Germinal center (tissue), 1 donor: Measurements from ENCODE around the gene AQP4.

Experiments
- DNase-seq: peaks from one replicate; pipeline ENCODE4 v3.0.0; 2012; ENCODE audit warnings: mixed read lengths, low spot score

Gene AQP4

DNA sequence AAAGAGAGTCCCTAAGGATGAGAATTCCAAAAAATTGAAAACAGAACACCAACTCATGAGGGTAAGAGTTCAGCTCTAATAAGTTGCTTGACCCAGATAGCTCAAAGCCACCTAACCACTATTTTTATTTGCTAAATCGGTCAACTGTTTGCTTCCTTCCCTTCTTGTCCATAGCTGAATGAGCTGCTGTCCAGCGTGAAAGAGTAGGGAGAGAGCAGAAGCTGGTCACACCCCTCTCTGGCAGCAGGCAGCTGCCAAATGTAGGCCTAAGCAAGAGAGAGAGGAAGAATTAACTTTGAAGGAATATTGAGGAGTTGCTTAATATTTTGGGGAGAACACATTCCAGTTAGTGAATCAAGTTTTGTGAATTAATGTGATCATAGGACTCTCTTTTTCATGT lies 25.9 kb downstream of the AQP4 start:
- DNase-seq = no peak

DNA sequence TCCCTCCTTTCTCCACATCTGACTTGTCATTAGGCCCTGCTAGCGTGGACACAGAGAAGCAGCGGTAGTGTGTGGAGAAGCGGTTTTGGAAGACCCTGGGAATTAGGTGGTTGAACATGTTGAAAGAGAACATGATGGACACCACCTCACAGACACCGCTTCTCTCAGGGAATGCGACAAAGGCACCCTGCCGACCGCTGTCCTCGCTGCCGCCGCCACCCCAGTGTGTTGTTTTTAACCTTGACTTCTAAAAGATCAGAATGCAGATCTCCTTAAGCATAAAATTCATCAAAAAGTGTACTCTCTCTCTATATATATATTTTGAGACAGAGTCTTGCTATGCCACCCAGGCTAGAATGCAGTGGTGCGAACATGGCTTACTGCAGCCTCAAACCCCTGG lies 33.2 kb downstream of the AQP4 start:
- no peak for DNase-seq

DNA sequence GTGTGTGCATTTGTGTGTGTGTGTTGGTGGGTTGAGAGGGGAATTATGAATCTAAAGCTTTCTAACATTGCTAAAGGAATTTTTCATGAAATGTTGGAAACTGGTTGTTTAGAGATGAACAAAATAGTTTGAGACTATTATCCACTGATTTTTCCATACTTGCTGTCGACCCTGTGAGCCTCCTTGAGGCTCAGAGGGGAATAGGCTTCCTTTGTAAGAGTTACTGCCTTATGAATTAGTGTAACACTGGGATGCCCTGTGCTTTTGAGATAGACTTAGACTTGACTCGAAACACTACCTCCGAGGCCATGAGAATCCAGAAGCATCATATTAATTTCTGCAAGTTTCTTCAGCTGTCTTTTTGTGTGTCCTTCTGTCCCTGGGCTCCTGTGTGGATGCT lies 37.9 kb downstream of the AQP4 start:
- no peak for DNase-seq

DNA sequence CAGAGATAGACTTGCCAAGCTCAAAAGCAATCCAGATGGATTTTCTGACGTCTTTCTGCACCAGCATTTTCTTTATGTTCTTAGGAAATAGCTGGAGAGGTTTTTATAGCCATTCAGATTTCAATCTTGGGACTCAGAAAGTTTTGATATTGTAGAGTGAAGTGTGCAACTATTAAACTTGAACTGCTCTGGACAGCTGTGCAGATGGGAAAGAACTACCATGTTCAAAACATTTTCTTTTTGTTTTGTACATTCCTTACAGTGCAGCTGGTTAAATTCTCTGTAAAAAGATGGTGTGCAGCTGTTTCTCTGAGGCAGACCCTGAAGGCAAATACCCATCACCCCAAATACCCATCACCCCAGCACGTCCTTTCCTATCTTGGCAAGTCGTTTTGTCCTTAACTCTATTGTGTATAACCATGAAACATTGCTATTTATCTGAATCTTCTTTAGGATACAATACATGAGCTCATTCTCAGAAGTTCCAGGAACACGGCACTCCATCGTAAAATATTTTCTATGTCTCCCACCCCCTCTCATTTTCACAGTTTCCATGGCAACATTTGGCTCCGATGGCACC lies 38.8 kb downstream of the AQP4 start:
- DNase-seq = no peak

DNA sequence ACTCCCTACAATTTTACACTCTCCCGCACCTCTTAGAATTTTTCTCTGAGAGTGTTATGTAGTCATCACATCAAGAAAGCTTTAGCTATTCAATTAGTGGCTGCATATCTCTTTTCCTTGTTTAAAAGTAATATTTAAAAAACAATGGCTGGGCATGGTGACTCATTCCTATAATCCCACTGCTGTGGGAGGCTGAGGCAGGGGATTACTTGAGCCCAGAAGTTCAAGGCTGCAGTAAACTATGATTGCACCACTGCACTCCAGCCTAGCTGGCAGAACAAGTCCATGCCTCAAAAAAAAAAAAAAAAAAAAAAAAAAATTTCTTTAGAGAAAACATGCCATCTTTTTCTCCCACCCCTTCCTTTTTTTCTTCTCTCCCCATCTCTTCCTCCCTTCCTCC lies 44.3 kb downstream of the AQP4 start:
- no peak for DNase-seq

DNA sequence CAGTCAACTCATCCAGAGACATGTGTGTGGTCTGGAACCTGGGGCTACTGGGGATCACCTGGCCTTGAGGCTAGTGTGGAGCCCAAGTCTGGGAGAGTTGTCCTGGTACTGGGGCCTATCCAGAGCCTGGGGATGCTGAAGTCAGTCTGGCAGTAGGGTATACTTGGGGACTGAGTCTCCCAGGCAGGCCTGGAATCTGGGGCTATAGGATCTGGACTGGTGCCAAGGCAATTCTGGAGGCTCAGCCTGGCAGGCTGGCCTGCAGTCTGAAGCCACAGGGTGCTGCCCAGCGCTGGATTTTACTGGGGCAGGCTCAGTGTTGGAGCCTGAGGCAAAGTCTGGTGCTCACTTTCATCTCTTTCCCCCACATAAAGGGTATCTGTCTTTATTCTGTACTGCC lies 46.5 kb downstream of the AQP4 start:
- no peak for DNase-seq

DNA sequence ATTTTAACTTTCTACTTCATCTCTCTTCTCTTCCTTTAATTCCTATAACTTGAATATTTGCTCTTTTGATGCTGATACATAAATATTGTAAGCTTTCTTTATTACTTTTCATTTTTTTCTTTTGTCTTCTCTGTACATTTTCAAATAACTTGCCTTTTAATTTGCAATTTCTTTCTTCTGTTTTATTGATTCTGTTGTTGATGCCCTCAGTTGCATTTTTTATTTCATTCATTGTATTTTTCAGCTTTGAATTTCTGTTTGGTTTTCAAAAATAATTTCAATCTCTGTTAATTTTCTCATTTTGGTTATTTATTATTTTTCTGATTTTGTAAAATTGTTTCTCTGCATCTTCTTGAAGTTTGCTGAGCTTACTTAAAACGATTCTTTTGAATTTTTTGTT lies 47.0 kb downstream of the AQP4 start:
- no peak for DNase-seq

DNA sequence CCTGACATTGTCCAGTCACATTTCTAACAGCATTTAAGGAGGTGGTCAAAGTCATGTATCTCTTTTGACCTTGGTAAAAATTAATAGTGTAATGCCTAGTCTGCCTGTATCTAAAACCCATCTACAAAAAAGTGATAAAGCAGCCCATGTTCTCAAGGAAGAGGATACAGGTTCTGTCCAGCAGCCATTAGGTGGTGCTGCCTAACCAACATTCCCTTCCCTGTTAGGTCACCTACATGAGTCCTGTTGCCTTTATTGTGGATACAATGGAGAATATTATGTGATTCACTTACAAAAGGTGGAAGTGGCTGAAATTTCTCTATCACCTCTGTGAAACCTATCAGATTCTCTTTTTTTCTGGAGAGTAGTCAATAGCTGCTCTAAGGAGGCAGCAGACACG lies 52.5 kb downstream of the AQP4 start:
- DNase-seq = no peak

DNA sequence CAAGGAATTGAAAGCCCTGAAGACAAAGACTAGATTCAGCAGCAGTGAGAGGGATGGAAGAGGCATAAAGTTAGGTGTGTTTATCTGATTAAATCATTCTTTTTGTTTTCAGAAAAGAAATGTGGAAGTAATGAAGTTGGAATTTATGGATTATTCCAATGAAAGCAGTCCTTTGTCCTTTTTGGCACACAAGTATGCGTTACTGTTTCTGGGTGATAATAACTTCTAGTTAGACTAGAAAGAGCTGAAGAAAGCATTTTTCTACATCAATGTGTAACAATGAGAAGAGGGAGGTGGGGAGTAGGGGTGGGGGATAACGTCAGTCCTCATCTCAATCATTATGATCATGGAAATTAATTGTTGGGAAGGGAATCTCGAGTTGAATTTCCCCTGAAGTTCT lies 53.0 kb downstream of the AQP4 start:
- no peak for DNase-seq

DNA sequence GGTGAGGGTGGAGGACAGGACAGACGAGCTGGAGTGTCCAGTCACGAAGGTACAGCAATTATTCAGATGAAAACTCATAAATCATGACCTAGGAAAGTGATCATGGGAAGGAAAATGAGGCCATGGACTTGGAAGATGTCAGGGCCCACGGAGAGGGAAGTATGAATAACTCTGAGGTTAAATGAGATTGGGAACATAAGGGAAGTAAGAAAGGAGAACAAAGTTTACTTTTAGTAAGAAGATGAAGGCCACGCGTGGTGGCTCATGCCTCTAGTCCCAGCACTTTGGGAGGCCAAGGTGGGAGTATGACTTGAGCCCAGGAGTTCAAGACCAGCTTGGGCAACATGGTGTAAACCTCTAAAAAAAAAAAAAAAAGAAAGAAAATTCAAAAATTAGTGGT lies 56.2 kb downstream of the AQP4 start:
- DNase-seq = no peak

DNA sequence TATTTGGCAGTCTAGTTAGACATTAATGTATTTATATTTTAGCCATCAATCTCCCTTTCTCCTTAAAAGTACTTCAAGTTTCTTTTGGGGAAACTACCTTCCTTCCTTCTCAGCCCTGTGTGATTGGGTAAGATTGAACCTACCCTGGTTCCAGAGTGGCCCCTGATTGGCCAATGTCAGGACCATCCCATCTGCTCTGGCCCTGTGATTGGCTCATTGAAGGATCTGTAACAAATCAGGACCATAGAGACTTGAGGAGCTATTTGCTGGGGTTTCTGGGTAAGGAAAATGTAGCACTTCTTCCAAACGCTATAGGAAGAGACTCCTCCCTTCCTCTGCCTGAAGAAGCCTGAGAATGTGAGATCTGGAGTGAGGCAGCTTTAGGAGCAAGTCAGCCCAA lies 59.3 kb downstream of the AQP4 start:
- DNase-seq = no peak

DNA sequence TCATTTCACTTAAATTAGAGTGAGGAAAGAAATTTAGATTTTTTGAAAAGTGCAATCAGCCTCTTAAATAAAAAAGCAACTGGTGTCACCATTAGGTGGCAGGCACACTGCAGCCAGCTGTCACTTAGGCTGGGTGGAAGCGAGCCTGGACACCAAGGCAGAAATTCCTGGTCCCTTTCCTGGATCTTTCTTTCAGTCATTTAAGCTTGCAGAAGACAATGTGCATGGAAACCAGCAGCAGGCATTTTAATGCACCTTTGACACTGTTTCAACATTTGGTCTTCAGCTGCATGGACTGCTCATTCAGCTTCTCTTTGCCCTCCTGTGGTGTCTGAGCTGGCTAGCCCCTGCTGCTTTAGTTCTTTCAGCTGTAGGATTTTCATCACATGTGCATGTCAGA lies 61.0 kb downstream of the AQP4 start:
- no peak for DNase-seq

DNA sequence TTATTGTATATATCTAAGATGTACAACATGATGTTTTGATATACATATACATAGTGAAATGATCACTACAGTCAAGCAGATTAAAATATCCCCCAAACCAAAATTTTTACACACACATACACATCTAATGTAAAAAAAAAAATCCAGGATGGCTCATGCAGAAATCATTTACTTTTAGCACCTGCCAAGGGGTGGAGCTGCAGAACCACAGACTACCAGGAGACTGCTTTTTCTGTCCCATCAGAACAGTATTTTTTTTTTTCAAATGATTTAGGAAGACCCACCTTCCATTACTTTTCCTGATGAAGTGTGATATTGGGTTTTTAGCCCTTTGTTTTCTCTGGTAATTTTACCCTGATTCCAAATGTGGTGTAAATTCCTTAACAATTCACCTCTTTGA lies 61.9 kb downstream of the AQP4 start:
- DNase-seq = no peak

DNA sequence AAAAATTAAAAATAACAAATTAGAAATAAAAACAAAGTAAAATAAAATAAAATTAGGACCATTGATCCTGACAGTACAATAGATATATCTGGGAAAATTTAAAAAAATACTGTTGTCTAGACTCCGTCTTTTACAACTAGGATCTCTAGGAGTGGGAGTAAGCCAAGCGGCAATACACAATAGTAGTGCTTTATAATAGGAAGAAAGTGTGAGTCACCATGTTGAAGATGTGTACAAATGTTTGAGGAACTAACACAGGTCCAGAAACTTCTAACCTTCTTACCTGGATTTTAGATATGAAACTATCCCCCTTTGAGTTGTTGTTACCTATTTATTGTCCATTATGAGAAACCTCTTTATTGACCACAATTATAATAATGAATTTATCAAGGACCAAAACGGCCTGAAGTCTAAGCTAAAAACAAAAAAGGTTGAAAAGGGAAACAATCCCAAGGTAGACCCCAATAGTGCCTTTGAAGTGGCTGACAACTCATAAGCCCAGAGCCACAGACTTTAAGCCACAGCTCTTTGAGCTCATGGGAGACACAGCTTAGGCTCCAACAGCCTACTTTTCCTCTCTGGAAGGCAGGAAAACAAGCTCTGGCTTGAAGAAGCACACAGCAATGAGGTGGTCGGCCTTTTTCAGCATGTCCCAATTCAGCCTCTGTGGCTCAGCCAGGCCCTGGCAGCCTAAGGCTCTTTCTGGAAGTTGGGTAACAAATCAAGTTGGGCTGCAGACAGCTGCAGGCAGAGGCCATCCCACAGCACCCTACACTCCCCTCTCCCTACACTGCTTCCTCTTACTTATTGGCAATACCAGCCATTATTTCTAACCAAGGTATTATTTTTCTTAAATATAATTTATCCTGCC lies 62.9 kb downstream of the AQP4 start:
- no peak for DNase-seq
